Smooth muscle cell of the pulmonary artery (primary cell): ENCODE data around the gene TSGA10. TPM values are rescaled to one million over a fixed set of nuclear protein-coding genes. Genes with fewer than 3 reads are reported as not detected.

ENCODE experiments used
- total RNA-seq: library from RNA; depleted of rRNA; stranded (reverse); fragments of >200 nt; gene quantifications from 2 replicates; pipeline ENCODE4 v1.2.3, GENCODE V29; 2014

Gene TSGA10, protein sequence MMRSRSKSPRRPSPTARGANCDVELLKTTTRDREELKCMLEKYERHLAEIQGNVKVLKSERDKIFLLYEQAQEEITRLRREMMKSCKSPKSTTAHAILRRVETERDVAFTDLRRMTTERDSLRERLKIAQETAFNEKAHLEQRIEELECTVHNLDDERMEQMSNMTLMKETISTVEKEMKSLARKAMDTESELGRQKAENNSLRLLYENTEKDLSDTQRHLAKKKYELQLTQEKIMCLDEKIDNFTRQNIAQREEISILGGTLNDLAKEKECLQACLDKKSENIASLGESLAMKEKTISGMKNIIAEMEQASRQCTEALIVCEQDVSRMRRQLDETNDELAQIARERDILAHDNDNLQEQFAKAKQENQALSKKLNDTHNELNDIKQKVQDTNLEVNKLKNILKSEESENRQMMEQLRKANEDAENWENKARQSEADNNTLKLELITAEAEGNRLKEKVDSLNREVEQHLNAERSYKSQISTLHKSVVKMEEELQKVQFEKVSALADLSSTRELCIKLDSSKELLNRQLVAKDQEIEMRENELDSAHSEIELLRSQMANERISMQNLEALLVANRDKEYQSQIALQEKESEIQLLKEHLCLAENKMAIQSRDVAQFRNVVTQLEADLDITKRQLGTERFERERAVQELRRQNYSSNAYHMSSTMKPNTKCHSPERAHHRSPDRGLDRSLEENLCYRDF
- total RNA-seq, result 2.5 and 2.9 TPM in 2 replicates

DNA sequence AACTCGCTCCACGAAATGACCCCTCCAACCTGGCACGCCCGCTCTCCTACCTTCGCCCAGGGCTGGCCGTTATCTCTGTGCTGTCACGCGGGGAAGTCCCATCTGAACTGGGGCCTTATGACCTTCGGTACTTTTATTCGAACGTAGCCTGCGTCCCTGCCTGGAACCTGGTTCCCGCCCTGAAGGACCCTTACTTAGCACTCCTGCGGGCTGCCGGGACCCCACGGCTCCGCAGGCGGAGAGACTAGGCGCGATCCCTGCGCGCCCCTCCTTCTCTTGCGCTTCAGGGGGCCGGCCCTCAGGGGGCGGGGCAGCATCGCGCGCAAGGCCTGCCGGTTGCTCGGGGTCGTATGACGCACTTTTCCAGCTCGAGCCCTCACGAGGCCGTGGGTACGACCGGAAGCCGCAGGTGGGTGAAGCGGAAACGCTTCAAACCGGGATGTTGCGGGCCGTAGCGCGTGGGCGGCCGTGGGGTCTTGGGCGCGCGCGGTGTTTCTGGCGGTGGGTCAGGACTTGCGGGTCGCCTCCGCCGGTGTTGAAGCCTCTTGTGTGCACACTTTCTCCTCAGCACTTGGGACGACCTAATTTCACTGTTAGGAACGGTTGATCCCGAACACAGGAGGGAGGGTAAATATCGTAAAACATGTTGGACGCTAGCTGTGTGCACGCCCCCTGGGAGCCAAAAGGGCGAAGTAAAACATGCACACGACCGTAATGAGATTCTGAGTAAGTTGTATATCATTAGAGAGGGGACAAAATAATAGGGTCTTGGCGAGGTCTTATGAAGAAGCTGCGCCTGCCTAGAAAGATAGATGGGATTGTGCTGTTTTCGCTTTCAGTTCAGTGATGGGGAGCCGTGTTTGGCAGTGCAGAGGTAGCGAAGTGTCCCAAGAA is at the start of gene TSGA10, which contains the start of gene LIPT1:
Gene TSGA10 (minus strand): TSS at position 300 of the 894 bp plus-strand sequence. CDS start 45,503 bp downstream, outside the sequence.
Gene LIPT1 (plus strand): TSS at position 325 of the 894 bp plus-strand sequence. CDS start 6,991 bp downstream, outside the sequence.

DNA sequence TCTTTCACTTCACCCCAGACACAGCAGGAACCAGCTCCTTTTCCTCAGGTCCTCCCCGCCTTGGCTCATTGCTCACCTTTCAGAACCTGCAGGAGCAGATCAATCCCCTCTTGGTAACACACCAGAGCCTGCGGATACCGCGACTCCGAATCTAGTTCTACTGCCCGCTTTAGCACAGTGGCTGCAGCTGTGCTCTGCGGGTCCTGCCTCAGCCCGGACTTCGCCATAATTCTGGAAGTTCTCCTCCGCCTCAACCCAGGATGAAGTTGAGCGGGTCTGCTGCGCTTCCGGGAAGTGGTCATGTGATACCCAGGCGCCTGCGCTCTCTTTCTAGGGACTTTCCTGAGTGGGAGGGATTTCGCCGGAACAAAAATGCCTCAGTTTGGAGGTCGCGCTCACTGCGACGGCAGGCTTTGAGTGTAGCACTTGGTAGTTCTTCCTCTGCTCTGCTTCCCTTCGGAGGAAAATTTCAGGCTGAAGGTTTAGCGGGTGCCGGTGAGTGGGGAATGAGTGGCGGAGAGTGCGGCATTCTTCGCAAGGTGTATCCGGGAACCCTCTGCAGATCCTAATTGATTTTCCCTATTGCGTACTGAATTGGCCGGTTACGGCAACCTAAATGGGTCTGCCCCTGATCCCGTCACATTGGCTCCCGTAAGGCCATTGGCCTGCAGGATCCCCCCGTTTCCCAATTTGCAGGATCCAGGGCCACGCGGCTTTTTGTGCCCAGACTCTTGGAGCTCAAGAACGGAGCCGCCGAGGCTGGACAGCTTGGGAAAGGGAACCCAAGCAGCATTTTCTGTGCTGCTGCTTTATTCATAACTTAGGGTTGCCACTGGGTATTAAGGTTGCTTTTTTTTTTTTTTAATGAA is 26.2 kb upstream of the TSGA10 start, which contains the start of the genes MITD1 and MRPL30:
Gene MITD1 (minus strand): TSS at position 304 of the 869 bp plus-strand sequence. CDS start 77 bp downstream, at position 227.
Gene MRPL30 (plus strand): TSS at position 430 of the 869 bp plus-strand sequence. CDS start 5,020 bp downstream, outside the sequence.

DNA sequence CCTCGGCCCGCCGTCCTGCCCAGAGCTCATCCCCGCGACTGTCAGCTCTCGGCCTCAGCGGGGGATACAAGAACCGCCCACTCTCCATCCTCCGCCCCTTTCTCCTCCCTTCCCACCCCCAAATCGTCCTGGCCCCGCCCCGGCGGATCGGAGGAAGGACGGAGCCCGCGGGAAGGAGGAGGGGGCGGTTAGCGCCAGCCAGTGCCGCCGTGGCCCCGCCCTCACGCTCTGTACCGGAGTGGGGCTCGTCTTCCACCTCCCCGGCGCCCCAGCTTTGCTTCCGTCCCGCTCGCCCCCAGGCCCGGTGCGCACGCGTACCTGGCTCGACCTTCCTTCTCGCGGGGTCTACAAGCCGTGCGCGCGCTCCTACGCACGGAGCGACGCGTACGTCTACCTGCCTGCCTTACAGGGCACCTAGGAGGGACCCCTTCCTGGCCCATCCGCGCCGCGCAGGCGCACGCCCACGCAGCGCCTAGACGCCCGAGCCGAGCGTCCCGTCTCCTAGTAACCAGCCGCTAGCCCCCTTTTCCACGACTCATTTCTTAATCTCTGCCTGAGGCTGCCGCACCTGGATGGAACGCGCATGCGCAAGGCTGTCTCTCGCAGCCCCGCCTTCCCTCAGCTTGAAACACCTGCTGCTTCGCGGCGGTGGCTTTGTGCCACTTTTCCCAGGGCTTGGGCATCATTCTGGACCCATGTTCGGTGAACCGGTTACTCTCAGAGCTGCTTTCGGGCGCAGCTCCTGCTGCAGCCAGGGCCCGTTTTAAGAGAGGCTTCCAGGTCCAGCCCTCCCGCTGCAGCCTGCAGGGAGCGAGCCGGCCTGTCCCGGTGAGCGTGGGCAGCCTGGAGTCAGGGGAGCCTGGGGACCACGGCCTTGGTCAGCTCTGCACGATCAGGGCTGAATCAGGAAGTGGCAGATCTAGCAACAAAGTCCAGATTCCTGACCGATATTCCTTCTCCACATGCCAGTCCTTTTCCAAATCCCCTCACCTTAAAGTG is 13.3 kb downstream of the TSGA10 start, which contains the start of gene C2orf15:
Gene C2orf15 (plus strand): TSS at position 598 of the 999 bp plus-strand sequence. CDS start 8,852 bp downstream, outside the sequence.

Other genes starting within 250 kb of the TSGA10 start
- gene CRACDL, start 218.7 kb downstream of the TSGA10 start, total RNA-seq, result 0.03 TPM in 1 of 2 replicates, not detected in the other
- gene C2orf15, start 13.2 kb downstream of the TSGA10 start, total RNA-seq, result 0.13 TPM in 1 of 2 replicates, not detected in the other
- 6.0 and 6.6 TPM in 2 replicates for gene LIPT1, start within 50 bp of the TSGA10 start, total RNA-seq
- 11.9 TPM in 2 replicates for gene MITD1, start 26.1 kb upstream of the TSGA10 start, total RNA-seq
- gene MRPL30, start 26.2 kb upstream of the TSGA10 start, total RNA-seq, result 30.7 and 37.1 TPM in 2 replicates
- not detected in 2 replicates for gene LYG2, start 100.7 kb upstream of the TSGA10 start, total RNA-seq
- 0.59 and 0.86 TPM in 2 replicates for gene LYG1, start 146.3 kb upstream of the TSGA10 start, total RNA-seq
- gene TXNDC9, start 181.4 kb upstream of the TSGA10 start, total RNA-seq, result 34.1 and 41.2 TPM in 2 replicates
- gene EIF5B, start 182.4 kb upstream of the TSGA10 start, total RNA-seq, result 40.9 and 47.5 TPM in 2 replicates